Activated CD8-positive, alpha-beta T cell treated with anti-CD3 and anti-CD28 coated beads for 36 hours (primary cell): ENCODE data around the gene PNPLA7. TPM values are rescaled to one million over a fixed set of nuclear protein-coding genes. Genes with fewer than 3 reads are reported as not detected.

ENCODE experiments used
- ATAC-seq: fragments of 200-7000 bp; cut with Tn5 transposase; one replicate; pipeline ENCODE4 v1.10.0; 2021; ENCODE audit warnings: mild to moderate bottlenecking, moderate library complexity
- CTCF ChIA-PET: fragments of 350-600 bp; sonication (Branson Sonifier 250); formaldehyde crosslinking; loops from one replicate; lab custom pipeline; 2021; ENCODE audit warnings: antibody characterized with exemption; lab: Charles Lee
- POLR2A ChIA-PET: fragments of 350-600 bp; sonication (Branson Sonifier 250); formaldehyde crosslinking; loops from one replicate; lab custom pipeline; 2021; ENCODE audit warnings: antibody characterized with exemption; lab: Charles Lee
- DNase-seq: peaks from one replicate; pipeline ENCODE4 v3.0.0-alpha.2; 2020
- H3K27ac Mint-ChIP-seq: one replicate; pipeline ENCODE4 v1.8.0; 2021; ENCODE audit warnings: mild to moderate bottlenecking, mixed read lengths
- H3K27me3 Mint-ChIP-seq: one replicate; pipeline ENCODE4 v1.8.0; 2021; ENCODE audit warnings: mixed read lengths
- H3K36me3 Mint-ChIP-seq: one replicate; pipeline ENCODE4 v1.8.0; 2021; ENCODE audit warnings: low read depth, mixed read lengths
- H3K4me1 Mint-ChIP-seq: one replicate; pipeline ENCODE4 v1.8.0; 2021; ENCODE audit warnings: low read depth, mixed read lengths
- H3K4me3 Mint-ChIP-seq: one replicate; pipeline ENCODE4 v1.8.0; 2021; ENCODE audit warnings: mild to moderate bottlenecking, moderate library complexity, mixed read lengths
- H3K9me3 Mint-ChIP-seq: one replicate; pipeline ENCODE4 v1.8.0; 2021; ENCODE audit warnings: mixed read lengths
- CTCF ChIP-seq: fragments of 200-600 bp; IDR thresholded peaks from one replicate; pipeline ENCODE4 v1.8.0; 2022; ENCODE audit warnings: antibody characterized with exemption, mild to moderate bottlenecking
- intact Hi-C: fragments of 100-400 bp; cut with micrococcal nuclease; formaldehyde crosslinking; loops from one replicate; pipeline ENCODE4 v1.10.0; 2022
- total RNA-seq, 2 experiments: library from RNA; stranded (reverse); gene quantifications; one replicate each; pipeline ENCODE4 v1.2.3, GENCODE V29; 2021

Gene PNPLA7
- total RNA-seq, 2 experiments from 2014 or later, result 4.8 to 5.0 TPM

GRCh38 chr9:137497921-137498719, 52.1 kb downstream of the PNPLA7 start:
- peaks cover 6% of the 10 kb centered on the region for H3K9me3 Mint-ChIP-seq
- no peak overlapping the region for H3K4me3 Mint-ChIP-seq
- DNase-seq (no peak), ATAC-seq (no peak)
- H3K27me3 Mint-ChIP-seq, result no peaks in the 10 kb centered on the region
- TF ChIP-seq CTCF, result no peak
- POLR2A ChIA-PET, result no interaction called here
- CTCF ChIA-PET, result no interaction called here
- intact Hi-C loops, result no loop called here
- H3K4me1 Mint-ChIP-seq, result peaks cover 8% of the 10 kb centered on the region
- H3K36me3 Mint-ChIP-seq, result peaks cover 6% of the 10 kb centered on the region
- no peak overlapping the region for H3K27ac Mint-ChIP-seq

DNA sequence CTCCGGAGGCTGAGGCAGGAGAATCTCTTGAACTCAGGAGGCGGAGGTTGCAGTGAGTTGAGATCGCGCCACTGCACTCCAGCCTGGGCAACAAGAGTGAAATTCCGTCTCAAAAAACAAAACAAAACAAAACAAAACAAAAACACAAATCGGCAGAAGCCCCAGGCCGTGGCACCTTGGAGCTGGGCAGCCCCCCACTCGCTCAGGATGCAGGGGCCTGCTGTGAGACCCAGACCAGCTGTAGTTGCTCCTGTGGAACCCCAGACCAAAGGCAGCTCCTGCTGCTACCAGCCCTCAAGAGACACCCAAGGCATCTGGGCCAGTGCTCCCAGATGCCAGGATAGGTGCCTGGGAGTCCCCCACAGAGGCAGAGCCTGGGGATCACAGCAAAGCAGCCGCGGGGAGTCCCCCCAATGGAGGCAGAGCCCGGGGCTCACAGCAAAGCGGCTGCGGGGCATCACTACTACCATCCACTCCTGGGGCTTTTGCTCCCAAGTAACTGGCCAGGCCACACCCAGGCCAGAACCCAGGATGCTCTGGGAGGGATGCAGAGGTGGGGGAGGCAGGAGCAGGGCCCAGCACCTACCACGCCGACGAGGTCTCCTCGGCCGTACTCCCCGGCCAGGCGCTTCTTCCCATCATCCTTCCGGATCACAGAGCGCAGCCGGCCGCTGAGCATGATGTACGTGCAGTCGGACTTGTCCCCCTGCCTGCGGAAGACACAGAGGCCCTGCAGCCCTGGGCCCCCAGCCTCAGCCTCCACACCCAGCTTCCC, 53.4 kb downstream of the PNPLA7 start:
- H3K36me3 Mint-ChIP-seq, result no peaks in the 10 kb centered on the region
- H3K27me3 Mint-ChIP-seq, result no peaks in the 10 kb centered on the region
- no peak for TF ChIP-seq CTCF
- ChIA-PET POLR2A (interaction anchor here (1.5 kb wide), 1 partner anchor 22 kb away, joined by 3 read pairs; no protein-coding TSS in a partner anchor), CTCF (no interaction called here)
- intact Hi-C loops, result no loop called here
- ATAC-seq (no peak), DNase-seq (no peak)
- H3K27ac Mint-ChIP-seq, result no peak overlapping the region
- no peak overlapping the region for H3K4me3 Mint-ChIP-seq
- peaks cover 2% of the 10 kb centered on the region for H3K9me3 Mint-ChIP-seq
- peaks cover 4% of the 10 kb centered on the region for H3K4me1 Mint-ChIP-seq

DNA sequence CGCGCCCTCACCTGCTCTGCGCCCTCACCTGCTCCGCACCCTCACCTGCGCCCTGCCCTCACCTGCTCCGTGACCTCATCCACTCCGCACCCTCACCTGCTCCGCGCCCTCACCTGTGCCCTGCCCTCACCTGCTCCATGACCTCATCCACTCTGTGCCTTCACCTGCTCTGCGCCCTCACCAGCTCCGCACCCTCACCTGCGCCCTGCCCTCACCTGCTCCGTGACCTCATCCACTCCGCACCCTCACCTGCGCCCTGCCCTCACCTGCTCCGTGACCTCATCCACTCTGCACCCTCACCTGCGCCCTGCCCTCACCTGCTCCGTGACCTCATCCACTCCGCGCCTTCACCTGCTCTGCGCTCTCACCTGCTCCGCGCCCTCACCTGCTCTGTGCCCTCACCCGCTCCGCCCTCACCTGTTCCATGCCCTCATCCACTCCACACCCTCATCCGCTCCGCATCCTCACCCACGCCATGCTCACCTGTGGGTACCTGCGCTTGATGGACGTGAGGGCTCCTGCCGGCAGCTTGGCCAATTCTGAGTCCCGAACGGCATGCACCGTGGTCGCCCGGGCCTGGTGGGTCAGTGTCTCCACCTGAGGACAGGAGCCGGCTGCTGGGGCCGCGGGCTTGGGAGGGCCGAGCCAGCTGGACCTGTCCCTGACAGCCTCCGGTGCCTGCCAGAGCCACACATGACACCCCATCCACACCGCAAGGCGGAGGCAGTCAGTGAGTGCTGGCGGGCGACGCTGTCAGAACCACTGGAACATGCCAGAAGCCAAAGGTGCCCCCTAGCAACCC, 55.5 kb downstream of the PNPLA7 start:
- Mint-ChIP-seq H3K27ac (no peak overlapping the region), H3K4me3 (no peak overlapping the region), H3K4me1 (peaks cover 2% of the 10 kb centered on the region), H3K9me3 (no peaks in the 10 kb centered on the region), H3K27me3 (no peaks in the 10 kb centered on the region), H3K36me3 (no peaks in the 10 kb centered on the region)
- intact Hi-C loops, result no loop called here
- no peak for DNase-seq
- ATAC-seq, result no peak
- CTCF ChIA-PET, result no interaction called here
- POLR2A ChIA-PET, result no interaction called here
- TF ChIP-seq CTCF, result no peak

- Mint-ChIP-seq H3K4me1 (peaks cover 2% of the 10 kb centered on the region), H3K27me3 (no peaks in the 10 kb centered on the region), H3K4me3 (no peak overlapping the region), H3K27ac (no peak overlapping the region), H3K9me3 (no peaks in the 10 kb centered on the region), H3K36me3 (no peaks in the 10 kb centered on the region)
- DNase-seq, result no peak
- CTCF ChIA-PET, result interaction anchor here (1.1 kb wide), 1 partner anchor 71 kb away, joined by 3 read pairs; the partner anchor contains the start of genes EXD3 and NOXA1
- no peak for ATAC-seq
- TF ChIP-seq CTCF, result no peak
- intact Hi-C loops, result no loop called here
- POLR2A ChIA-PET, result interaction anchor here (1.0 kb wide), 1 partner anchor 32 kb away, joined by 3 read pairs; no protein-coding TSS in a partner anchor
Observed at GRCh38 chr9:137494104-137494544, 56.1 kb downstream of the PNPLA7 start.
